GM18498 (cell line): ENCODE data around the gene VAC14.
"Not testable (repeated sequence)": the region's sequence is repeated elsewhere in the genome, so short reads cannot be mapped to it uniquely, and the experiment has no call there.

ENCODE experiments used
- ATAC-seq: cut with Tn5 transposase; IDR thresholded peaks from one replicate; pipeline ENCODE4 v1.9.1; 2021; ENCODE audit warnings: mild to moderate bottlenecking, moderate library complexity; ENCODE audit not compliant: unreplicated experiment

Gene VAC14

DNA sequence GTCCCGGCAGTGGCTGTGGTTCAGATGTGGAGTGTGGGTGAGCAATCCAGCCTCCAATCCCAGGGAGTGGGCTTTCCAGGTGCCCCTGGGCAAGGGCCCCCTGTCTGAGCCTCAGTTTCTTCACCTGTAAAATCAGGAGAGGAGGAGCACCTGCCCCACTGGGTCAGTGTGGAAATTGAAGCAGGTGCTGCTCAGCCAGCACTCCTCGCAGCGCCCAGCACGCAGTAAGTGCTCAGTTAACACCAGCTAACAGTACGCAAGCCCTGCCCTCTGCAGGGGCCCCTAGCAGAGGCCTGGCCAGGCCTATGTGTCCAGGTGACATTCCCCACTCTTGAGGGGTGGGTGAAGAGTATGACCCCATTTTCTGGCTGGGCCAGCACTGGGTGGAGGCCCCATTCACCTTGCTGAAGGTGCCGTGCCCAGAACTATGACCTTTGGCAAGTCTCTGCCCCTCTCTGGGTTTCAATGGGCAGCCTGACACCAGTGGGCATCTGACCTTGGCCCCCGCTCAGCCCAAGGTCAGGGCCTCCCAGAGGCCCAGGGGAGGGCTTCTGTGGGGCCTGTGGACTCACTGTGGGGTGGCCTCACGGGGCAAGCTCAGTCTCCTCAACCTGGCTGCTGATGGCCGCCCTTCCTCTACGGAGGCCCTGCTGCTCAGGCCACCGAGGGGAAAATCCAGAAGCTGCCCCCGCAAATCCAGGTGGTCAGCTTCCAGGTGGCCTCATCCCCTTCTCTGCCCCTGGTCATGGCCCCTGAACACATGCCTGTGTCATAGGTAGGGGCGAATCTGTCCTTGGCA is 117.6 kb downstream of the VAC14 start:
- ATAC-seq = no peak

DNA sequence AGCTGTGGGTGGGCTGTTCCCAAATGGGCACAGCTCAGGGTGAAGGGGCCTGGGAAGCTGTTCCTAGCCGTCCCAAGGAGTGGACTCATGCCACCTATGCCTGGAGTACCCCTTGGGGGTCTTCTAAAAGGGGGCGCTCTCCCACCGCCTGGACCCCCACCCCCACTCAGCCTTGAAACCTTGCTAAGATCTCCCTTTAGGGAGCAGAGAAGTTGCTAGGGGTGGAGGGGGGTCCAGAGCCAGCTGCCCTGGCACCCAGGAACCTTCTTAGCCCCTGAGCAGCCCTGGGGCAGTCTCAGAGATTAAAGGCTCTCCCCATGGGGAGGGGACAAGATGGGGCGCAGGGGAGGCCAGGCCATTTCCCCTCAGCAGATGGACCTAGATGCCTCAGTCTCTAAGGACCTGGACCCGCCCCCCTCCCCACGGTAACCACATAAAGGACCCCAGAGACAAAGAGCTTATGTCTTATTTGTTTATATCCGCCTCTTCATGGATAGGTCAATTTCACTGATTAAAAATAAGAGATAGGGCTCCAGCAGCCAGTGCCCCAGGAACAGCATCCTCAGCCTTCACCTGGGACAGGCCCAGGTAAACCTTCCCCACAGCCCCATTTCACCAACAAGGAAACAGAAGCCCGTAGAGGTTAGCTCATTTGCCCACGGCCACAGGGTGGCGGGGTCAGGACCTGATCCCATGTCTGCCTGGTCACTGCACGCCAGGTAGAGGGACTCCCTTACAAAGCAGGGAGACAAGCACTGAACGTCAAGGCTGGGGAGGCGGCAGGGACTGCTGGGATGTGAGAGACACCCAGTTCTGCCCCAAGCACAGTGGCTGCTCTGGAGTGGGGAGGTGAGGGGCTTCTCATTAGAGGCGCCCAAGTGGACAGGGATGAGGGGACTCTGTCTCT is 118.5 kb downstream of the VAC14 start:
- no peak for ATAC-seq

DNA sequence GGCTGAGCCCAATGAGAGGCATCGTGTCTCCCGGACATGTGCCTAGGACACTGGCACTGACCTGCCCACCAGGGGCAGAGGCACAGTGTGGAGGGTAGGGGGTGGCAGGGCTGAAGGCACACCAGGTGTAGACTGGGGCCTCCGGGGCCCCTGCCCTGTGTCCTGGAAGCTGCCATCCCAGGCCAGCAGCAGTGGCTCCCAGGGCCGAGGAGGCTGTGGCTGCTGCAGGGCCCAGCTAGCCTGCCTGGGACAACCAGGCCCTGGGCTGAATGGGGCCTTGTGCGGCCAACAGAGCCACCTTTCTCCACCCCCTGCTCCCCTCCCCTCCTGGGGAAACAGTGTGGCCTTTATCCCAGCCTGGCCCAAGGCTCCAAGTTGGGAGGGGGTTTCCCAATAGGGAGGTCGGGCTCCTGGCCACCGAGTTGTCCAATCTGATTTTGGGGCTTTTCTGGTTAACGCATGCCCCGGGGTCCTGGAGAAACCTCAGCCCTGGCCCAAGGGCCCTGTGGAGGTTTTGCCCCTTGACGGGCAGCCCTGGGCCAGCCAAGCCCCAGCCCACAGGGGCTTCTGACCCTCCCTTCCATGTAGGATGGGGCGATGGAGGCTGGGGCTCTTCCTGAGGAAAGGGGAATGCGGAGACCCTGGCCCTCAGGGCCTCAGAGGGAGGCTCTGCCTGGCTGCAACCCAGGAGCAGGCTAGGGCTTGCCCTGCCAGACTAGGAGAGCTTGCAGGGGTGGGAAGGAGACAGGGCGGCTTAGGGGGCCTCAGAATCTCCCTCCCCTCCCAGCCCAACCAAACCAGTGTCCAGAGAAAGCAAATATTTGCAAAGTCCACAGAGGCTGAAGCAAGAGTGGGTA is 119.3 kb downstream of the VAC14 start:
- ATAC-seq = no peak

DNA sequence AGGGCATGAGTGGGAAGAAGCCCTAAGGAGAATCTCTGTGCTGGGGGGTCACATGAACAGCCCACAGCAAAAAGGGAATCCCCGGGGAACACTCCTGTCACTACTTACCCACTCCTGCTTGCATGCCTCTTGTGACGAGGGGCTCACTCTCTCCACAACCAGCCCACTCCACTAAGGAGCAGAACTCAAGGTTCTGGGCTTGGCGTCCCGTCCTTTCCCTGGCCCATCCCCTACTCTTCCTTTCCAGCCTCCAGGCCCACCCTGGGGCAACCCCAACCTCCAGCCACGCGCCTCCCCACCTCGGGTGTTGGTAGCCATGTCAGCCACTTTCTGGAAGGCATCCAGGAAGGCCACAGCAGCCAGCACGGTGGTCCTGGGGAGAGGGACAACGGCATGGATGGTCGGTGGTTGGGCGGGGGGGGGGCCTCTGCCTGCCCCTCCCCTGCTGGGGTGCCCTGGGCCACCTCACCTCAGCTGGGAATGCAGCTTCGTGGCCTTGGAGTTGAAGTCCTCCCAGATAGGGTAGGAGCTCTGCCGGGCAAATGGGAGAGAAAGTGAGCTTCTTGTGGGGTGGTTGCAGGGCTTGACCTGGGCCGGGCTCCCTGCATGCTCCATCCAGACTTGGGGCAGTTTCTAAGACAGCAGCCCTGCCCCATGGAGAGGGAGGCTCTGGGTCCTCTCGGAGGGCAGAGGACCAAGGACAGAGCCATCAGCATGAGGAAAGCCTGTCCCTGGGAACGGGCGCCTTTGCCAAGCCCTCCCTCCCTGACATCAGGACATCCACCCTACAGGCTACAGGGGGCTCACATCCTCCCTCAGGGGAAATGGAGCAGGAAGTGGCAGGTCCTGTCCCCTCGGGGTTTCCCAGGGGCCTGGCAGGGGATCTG is 120.2 kb downstream of the VAC14 start:
- ATAC-seq = no peak

DNA sequence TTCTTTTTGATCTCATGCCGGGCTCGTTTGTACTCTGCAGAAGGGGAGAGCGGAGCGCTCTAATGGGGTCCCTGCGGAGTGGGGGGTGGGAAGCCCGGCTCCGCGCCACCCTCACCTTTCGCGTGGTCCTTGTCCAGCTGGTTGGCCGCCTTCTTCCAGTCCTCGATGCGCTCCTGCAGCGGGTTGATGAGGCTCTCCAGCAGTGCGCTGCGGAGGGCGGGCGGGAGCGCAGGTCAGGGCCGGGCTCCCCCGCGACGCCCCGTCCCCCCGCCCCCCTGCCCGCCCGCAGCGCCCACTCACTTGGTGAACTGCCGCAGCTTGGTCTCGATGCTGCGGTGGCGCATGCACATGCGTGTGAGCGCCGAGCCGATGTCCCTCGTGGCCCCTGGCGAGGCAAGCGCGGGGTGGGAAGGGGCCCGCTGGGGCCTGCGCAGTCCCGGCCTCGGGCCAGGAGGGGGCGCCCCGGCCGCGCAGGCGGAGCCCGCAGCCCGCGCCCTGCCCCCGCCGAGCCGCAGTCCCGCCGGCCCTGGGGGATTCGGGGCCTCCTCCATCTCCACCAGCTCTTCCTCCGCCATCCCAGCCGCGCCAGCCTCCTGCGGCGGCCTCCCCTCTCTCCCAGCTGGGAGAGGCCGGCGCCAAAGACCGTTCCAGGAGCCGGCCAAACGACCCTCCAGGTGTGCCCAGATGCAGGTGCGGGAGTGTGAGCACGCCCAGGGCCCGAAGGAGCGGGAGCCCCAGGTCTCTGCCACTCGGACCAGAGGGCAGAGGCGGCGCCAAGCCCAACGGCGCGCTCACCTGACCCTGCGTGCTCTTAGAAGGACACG is 121.1 kb downstream of the VAC14 start:
- no peak for ATAC-seq

DNA sequence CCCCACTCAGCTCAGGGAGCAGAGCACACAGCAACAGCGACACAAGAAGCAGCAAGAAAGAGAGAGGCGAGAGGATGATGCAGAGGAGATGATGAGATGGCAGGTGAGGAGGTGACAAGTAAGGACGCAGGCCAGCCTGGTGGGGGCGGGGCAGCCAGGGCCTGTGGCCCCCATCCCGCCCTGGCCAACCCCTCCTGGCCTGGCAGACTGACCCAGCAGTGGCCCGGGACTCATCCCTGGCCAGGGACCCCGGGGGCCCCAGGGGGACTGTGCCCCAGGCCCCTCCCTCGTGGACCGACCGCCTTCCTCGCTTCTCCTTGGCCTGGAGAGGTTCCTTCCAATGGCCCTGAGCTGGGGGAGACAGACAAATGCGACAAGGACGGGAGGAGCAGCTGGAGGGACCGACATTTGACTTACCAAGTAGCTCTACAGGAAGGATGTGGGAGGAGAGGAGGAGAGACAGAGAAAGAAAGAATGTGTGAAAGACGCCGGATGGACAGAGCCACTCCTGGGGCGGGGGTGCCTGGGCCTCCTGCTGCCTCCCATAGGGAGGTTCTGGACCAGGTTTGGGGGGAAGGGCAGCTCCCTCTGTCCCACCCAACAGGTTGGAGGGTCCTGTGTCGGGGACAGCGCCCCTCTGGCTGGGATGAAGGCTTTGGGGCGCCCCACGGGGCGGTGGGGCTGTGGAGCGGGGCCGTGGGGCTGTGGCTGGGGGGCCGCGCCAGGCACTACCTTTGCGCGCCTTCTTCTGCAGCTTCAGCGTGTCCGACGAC is 121.9 kb downstream of the VAC14 start:
- ATAC-seq = no peak

DNA sequence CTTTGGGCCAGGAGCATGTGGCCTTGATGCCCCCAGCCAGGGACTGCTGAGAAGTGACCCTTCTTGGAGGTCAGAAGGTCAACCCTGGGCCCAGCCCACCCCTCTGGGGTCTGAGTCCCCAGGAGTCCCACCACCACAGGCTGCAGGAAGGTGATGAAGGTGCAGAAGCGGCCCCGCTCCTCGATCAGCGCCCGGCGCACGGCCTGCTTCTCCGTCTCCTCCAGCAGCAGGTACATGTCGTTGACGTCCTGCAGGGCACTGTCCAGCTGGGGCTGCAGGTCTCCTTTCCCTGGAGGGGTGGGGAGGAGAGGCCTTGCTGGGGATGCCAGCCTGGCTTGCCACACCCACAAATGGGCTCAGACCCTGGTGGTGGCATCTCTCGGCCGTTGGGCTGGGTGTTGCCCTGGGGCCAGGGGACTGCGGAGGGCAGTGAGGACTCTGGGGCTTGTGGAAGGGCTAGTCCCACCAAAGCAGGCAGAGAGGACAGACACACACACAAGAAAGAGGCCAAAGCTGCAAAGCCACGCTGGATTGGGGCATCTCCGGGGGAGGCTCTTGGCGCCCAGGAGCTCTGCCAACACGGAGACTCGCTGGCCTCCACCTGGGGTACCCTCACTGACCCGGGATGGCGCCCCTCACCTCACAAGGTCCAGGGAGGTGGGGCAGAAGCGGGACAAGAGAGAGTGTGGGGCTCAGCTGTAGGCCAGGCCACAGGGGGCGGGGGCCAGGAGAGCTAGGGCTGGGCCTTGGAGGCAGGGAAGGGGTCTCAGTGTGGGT is 122.6 kb downstream of the VAC14 start:
- ATAC-seq = no peak

DNA sequence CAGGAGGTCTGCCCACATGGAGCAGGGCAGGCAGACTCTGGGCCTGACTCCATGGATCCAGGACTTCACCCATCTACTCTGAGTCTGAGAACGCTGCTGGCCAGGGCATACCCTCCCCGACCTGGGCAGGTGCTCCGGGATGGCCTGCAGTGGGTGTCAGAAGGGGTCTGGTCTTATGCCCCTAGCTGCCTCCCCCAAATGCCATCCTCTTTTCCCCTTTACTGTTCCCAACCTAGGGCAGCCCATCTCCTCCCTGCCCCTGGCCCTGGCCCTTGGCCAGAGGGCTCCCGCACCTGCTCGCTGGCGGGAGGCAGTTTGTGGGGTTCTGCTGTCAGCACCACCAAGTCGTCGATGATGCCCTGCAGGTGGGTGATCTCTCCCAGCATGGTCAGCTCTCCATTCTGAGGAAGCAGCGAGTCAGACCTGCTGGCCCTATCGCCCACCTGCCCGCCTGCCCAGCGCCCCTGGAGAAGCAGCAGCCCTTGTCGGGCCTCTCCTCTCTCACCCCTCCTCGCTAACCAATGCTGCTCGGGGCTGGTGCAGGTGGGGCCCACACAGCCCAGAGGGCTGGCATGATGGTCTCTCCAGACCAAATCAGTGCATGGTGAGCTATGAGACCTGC is 123.3 kb downstream of the VAC14 start:
- no peak for ATAC-seq

DNA sequence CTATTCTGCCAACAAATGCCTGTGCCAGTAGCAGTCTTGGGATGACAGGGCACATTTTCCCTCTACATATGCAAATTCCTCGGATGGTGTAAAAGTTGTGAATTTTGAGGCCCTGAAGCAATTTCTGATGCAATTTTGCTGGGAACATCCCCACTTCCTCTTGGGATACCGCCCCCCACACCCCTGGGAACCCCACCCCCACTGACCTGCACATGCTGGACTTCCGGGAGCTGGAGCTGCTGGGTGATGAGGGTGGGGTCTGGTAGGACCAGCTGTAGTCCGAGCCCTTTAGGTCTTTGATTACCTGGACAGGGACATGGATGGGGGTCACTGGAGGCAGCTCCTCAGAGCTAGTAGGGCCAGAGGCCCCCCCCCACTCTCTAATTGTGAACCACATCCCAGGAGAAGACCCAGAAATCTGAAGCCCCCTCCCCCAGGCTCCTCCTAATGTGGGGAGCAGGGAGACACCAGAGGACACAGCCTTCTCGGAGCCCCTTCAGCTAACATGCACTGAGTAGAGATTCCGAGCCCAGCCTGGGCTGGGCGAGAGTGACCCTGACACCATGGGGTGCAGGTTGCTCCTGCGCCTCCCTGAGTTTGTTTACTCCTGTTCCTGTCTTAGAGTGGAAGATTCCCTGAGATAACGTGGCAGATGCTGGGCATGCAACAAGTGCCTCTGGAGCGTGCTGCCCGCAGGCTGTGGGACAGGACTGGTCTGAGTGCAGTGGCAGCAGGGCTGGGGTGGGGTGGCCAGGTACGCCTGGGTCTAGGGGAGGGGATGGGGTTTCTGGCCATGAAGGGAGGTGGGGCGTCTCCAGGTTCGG is 124.1 kb downstream of the VAC14 start:
- no peak for ATAC-seq

DNA sequence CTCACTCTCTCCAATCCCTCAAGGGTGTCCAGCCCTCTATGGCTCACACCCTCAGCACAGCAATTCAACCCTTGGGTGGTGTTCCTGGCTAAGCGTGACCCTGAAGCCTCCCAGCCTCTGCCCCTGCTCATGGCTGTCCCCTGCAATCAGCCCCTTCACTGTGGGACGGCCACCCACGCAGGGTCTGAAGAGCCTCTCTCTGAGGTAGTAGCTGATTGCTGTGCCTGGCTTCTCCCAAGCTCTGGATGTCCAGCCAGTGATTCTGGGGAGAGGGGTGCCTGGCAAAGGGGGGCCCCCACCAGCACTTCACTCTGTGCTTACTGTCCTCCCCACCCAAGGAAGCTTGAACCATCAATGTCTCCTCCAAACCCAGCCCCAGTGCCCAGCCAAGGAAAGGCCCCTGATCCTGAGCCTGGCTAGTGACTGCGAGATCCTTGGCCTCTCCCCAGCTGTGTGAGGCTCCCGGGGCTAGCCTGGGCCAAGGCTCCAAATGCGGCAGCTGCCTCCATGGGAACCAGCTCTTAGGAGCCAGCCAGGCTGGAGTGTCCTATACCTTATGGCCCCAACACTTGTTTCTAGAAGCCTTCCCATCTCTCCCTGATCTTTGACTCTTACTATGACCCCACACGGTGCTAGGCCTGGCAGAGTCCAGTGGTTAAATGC is 125.0 kb downstream of the VAC14 start:
- ATAC-seq = no peak

DNA sequence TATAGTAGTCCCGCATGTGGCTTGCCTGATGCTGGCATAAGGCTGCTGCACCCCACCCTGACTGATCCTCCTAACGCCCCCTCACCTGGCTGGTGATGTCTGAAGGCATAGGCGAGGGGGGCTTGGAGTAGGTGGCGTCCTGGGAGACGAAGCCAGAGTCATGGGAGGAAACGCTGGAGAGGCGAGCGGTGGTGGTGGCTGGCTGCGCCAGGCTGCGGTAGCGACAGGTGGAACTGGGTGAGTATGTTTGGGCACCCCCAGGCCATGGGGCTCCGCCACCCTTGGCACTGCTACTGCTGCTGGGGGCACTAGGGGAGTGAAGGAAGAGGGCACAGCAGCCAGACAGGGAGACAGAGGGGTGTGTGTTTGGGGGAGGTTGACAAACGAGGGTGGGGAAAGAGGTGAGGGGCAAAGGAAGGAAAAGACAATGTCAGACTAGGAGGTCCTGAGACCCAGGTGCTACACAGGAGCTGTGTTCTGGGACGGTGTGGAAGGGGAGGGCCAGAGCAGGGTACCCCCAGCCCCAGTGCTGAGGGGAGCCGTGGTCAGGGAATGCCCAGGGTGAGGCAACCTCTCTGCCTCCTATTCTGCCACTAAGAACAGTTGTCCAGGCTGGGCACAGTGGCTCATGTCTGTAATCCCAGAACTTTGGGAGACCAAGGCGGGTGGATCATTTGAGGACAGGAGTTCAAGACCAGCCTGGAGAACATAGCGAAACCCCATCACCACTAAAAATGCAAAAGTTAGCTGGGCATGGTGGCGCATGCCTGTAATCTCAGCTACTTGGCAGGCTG is 126.5 kb downstream of the VAC14 start:
- no peak for ATAC-seq

DNA sequence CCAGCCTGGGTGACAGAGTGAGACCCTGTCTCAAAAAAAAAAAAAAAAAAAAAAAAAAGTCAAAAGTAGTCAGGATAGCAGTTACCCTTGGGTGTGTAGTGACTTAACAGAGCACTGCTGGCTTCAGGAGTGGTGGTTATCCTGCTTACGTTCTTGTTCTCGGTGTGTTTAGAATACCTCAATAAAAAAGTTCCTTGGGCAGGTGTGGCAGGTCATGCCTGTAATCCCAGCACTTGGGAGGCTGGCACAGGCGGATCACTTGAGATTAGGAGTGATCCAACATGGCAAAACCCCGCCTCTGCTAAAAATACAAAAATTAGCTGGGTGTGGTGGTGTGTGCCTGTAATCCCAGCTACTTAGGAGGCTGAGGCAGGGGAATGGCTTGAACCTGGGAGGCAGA is 130.0 kb downstream of the VAC14 start:
- not testable (repeated sequence) for ATAC-seq

DNA sequence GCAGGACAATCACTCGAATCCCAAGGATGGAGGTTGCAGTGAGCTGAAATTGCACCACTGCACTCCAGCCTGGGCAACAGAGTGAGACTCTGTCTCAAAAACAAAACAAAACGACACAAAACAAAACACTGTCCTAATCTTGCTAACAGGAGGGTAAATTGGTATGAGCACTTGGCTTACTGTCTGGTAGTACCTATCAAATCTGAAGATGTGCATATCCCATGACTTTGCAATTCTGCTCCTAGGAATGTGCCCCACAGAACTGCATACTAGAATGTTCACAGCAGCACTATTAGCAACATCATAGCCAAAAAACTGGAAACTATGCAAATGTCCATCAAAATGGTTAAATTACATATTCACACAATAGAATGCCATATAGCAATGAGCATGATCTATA is 130.8 kb downstream of the VAC14 start:
- ATAC-seq = no peak

DNA sequence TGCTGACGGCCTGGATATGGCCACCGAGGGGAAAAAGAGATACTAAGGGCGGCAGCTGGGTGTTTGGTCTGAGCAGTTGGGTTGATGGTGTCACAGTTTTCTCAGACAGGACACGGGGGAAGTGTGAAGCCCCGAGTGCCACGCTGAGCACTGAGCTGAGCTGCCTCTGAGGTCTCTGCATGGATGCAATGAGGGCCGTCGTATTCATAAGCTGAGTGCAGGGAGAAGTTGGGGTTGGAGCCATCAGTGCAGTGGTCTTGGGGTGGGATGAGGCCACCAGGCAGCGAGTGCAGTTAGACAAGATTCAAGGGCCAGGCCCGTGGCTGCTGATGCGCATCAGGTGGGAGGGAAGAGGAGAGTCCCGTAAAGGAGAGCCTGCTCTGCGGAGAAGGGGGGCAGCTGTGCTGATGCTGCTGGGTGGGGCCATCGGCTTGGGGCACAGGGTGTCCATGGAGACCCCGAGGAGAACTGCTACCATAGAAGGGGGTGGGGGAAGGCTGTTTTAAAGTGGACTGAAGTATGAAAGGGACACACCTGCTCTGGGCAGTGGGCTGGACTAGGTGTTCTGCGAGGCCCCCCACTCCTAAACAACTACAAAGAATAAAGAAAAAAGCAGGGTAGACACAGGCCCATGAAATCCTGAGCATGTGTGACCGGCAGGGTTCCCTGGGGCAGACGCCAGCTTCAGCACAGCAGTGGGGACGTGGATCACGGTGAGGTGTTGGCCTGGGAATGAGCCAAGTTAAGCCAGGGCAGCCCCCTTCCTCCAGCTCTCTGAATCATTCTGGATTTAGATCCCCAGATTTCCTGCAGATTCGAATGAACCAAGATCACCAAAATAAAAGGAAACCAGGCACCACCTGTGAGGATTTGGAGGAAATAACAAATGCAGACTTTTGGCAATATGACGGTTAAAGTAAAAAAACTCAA is 134.9 kb downstream of the VAC14 start:
- no peak for ATAC-seq
